ENCODE data around the gene SMURF2.

GRCh38 chr17:64709481-64709880 lies 47.4 kb upstream of the SMURF2 start:
- no peak for TF ChIP-seq POLR2A (conservative IDR thresholded peaks at IDR 0.05)
- TF ChIP-seq BHLHE40 (IDR thresholded peaks at IDR 0.05; ENCODE audit: low read length): no peak
- TF ChIP-seq, protein P1, sequence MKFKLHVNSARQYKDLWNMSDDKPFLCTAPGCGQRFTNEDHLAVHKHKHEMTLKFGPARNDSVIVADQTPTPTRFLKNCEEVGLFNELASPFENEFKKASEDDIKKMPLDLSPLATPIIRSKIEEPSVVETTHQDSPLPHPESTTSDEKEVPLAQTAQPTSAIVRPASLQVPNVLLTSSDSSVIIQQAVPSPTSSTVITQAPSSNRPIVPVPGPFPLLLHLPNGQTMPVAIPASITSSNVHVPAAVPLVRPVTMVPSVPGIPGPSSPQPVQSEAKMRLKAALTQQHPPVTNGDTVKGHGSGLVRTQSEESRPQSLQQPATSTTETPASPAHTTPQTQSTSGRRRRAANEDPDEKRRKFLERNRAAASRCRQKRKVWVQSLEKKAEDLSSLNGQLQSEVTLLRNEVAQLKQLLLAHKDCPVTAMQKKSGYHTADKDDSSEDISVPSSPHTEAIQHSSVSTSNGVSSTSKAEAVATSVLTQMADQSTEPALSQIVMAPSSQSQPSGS (CRISPR knock-in tag; IDR thresholded peaks at IDR 0.05): no peak
- no peak for TF ChIP-seq PHF8 (IDR thresholded peaks at IDR 0.05; ENCODE audit: borderline replicate concordance, low read length)
- no peak for TF ChIP-seq FOXM1 (IDR thresholded peaks at IDR 0.05; ENCODE audit: low read depth)
- no peak for TF ChIP-seq FOXM1 (CRISPR knock-in tag; IDR thresholded peaks at IDR 0.05; ENCODE audit: low read depth)
- TF ChIP-seq SMC3 (conservative IDR thresholded peaks at IDR 0.05; ENCODE audit: insufficient read depth, low read depth, low read length): no peak

Data from K562 (cell line).